ENCODE data around the gene UBA6. TPM values are rescaled to one million over a fixed set of nuclear protein-coding genes. Genes with fewer than 3 reads are reported as not detected.

UBA6 gene
- polyA plus RNA-seq, 1 of the 3 experiments (the other 2 are of a cell fraction) = 51.0 TPM

DNA sequence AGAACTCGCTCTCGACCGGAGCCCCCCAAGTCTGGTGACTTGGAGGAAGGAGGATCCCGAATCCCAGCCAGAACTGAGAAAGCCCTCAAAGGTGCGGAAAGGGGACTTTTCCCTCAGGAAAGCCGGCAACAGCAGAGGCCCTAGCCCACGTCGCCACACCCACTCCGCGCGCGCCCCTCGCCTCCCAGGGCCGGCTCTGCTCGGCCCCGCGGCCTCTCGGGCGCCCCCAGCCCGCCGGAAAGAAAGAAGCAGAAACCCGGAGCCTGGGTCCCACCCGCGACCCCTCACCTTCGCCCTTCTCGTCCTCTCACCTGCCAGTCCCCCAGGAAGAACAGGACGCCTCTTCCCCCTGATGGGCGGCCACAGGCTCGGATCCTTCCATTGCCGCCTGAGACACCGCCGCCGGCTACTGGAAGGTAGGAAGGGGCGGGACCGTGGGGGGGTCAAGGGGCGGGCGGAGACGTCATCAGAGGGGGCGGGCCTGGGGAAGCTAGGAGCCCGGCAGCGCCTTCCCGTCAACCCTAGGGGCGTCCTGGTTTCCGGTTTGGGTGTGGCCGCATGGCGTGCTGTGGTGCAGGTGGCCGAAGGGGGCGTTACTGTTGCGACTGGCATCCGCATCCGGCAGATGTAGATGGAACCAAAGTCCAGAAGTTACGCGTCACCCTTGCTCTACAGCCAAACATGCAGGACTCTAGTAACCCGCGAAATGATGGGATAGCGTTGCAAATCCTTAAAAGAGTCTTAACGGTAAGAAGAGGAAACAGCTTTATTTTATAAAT lies at the start of gene UBA6 (continued):
- TF ChIP-seq, protein P1, sequence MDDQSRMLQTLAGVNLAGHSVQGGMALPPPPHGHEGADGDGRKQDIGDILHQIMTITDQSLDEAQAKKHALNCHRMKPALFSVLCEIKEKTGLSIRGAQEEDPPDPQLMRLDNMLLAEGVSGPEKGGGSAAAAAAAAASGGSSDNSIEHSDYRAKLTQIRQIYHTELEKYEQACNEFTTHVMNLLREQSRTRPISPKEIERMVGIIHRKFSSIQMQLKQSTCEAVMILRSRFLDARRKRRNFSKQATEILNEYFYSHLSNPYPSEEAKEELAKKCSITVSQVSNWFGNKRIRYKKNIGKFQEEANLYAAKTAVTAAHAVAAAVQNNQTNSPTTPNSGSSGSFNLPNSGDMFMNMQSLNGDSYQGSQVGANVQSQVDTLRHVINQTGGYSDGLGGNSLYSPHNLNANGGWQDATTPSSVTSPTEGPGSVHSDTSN (IDR thresholded peaks at IDR 0.05) = peak; percentile 13; the same call in 1 of the 2 replicates
- TF ChIP-seq GABPA (IDR thresholded peaks at IDR 0.05; ENCODE audit: low read depth) = peak; percentile 82
- TF ChIP-seq TEAD4 (IDR thresholded peaks at IDR 0.05; ENCODE audit: borderline replicate concordance, insufficient read depth) = no peak
- TF ChIP-seq TAF1 (IDR thresholded peaks at IDR 0.05; ENCODE audit: borderline replicate concordance, low read depth, low read length) = peak; percentile 53; the same call in 1 of the 2 replicates
- no peak for TF ChIP-seq RAD21 (IDR thresholded peaks at IDR 0.05; ENCODE audit: low read length)
- TF ChIP-seq CHD2 (IDR thresholded peaks at IDR 0.05; ENCODE audit: low read length, partially characterized antibody) = peak; percentile 54
- TF ChIP-seq YY1 (IDR thresholded peaks at IDR 0.05; ENCODE audit: low read depth) = peak; percentile 73
- TF ChIP-seq, protein P2, sequence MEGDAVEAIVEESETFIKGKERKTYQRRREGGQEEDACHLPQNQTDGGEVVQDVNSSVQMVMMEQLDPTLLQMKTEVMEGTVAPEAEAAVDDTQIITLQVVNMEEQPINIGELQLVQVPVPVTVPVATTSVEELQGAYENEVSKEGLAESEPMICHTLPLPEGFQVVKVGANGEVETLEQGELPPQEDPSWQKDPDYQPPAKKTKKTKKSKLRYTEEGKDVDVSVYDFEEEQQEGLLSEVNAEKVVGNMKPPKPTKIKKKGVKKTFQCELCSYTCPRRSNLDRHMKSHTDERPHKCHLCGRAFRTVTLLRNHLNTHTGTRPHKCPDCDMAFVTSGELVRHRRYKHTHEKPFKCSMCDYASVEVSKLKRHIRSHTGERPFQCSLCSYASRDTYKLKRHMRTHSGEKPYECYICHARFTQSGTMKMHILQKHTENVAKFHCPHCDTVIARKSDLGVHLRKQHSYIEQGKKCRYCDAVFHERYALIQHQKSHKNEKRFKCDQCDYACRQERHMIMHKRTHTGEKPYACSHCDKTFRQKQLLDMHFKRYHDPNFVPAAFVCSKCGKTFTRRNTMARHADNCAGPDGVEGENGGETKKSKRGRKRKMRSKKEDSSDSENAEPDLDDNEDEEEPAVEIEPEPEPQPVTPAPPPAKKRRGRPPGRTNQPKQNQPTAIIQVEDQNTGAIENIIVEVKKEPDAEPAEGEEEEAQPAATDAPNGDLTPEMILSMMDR (IDR thresholded peaks at IDR 0.05) = peak; percentile 52
- TF ChIP-seq TCF12 (IDR thresholded peaks at IDR 0.05) = peak; percentile 41; the same call in 1 of the 2 replicates
- TF ChIP-seq POLR2AphosphoS5 (IDR thresholded peaks at IDR 0.05; ENCODE audit: low read depth, low read length) = peak; percentile 91

DNA sequence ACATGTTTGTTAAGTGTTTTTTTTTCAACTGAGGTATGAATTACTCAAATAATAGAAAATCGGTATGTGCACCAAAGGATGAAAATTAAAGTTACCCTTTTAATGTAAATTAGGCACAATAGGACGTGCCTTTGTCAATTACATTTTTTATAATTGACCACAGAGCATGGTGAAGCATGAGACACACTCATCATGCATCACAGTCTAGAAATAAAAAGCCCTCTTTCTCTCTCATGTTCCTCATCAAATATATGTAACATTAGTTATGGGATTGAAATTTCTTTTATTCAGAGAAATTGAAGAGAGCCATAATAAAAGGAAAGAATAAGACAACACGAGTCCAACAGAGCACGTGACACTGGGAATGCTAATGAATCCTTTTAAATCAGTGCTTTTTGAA lies 49.7 kb upstream of the UBA6 start:
- POLR2A ChIA-PET = no interaction called here

DNA sequence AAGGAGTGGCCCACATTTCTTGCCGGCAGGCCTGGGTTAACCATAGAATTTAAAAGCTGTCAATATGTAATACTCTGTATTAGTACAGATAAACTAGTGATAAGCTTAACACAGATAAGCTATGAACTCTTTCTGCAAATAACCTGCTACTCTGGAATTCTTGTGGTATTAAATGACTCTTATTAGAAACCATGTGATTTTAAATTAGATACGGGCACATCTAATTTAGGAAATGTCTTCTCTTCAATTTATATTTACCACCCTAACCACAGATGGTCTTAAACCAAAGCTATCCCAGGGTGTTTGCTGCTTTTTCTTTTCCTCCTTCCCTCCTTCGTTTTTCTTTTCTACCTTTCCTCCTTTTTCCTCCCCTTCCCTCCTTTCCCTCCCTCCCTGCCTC lies 48.3 kb upstream of the UBA6 start:
- WGBS (ENCODE audit: low lambda C conversion rate) = 71% methylated on average over 3 of the region's 3 CpGs
- CTCF ChIA-PET = interaction anchor here (0.7 to 1.9 kb wide), 3 partner anchors 43 to 161 kb away, joined by 3 to 8 read pairs (median 3); partner anchors contain the start of gene UBA6
- TF ChIP-seq POLR2AphosphoS5 (IDR thresholded peaks at IDR 0.05; ENCODE audit: low read depth, low read length) (no peak), ELF1 (IDR thresholded peaks at IDR 0.05) (no peak), TAF1 (IDR thresholded peaks at IDR 0.05; ENCODE audit: borderline replicate concordance, low read depth, low read length) (no peak), CHD2 (IDR thresholded peaks at IDR 0.05; ENCODE audit: low read length, partially characterized antibody) (no peak), GABPA (IDR thresholded peaks at IDR 0.05; ENCODE audit: low read depth) (no peak), RAD21 (IDR thresholded peaks at IDR 0.05; ENCODE audit: low read length) (no peak), EP300 (IDR thresholded peaks at IDR 0.05; ENCODE audit: borderline replicate concordance in 1 of 2, low read depth in 1 of 2, low read length in 1 of 2) (no peak), GATA2 (CRISPR knock-in tag; IDR thresholded peaks at IDR 0.05) (no peak), RCOR1 (IDR thresholded peaks at IDR 0.05; ENCODE audit: low read length) (no peak), SIN3A (IDR thresholded peaks at IDR 0.05; ENCODE audit: borderline replicate concordance, low read depth, low read length) (no peak)
- TF ChIP-seq, protein P3, sequence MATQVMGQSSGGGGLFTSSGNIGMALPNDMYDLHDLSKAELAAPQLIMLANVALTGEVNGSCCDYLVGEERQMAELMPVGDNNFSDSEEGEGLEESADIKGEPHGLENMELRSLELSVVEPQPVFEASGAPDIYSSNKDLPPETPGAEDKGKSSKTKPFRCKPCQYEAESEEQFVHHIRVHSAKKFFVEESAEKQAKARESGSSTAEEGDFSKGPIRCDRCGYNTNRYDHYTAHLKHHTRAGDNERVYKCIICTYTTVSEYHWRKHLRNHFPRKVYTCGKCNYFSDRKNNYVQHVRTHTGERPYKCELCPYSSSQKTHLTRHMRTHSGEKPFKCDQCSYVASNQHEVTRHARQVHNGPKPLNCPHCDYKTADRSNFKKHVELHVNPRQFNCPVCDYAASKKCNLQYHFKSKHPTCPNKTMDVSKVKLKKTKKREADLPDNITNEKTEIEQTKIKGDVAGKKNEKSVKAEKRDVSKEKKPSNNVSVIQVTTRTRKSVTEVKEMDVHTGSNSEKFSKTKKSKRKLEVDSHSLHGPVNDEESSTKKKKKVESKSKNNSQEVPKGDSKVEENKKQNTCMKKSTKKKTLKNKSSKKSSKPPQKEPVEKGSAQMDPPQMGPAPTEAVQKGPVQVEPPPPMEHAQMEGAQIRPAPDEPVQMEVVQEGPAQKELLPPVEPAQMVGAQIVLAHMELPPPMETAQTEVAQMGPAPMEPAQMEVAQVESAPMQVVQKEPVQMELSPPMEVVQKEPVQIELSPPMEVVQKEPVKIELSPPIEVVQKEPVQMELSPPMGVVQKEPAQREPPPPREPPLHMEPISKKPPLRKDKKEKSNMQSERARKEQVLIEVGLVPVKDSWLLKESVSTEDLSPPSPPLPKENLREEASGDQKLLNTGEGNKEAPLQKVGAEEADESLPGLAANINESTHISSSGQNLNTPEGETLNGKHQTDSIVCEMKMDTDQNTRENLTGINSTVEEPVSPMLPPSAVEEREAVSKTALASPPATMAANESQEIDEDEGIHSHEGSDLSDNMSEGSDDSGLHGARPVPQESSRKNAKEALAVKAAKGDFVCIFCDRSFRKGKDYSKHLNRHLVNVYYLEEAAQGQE (IDR thresholded peaks at IDR 0.05; ENCODE audit: low read depth, low read length) = no peak

More for the DNA sequence above, 49.7 kb upstream of the UBA6 start:
- H4K20me1 ChIP-seq (ENCODE audit: insufficient read depth) = no peaks in the 10 kb centered on the region
- DNase-seq = no peak
- no peak overlapping the region for H3K4me3 ChIP-seq (ENCODE audit: low read depth in 2 of 2, low read length in 1 of 2)
- H3K9ac ChIP-seq = no peak overlapping the region
- peak overlapping the region; percentile 49; the same call in 1 of the 2 replicates for H2AFZ ChIP-seq (ENCODE audit: low read depth)
- CTCF ChIA-PET = interaction anchor here (0.6 kb wide), 1 partner anchor 26 kb away, joined by 3 read pairs; no protein-coding TSS in a partner anchor
- no peak overlapping the region for H3K4me2 ChIP-seq
- no peaks in the 10 kb centered on the region for H3K27me3 ChIP-seq (ENCODE audit: insufficient read depth)
- no peak for TF ChIP-seq SMC3 (IDR thresholded peaks at IDR 0.05; ENCODE audit: low read depth, low read length)
- H3K36me3 ChIP-seq (replicated peaks in 1 of 2; ENCODE audit: control insufficient read depth in 1 of 2, insufficient read depth in 2 of 2, low read length in 1 of 2) = no peaks in the 10 kb centered on the region
- no peaks in the 10 kb centered on the region for H3K9me3 ChIP-seq
- H3F3A ChIP-seq (replicated peaks; ENCODE audit: insufficient read depth) = peaks cover 6% of the 10 kb centered on the region
- H3K9me2 ChIP-seq = no peaks in the 10 kb centered on the region
- 50% methylated on average over 4 of the region's 4 CpGs for WGBS (ENCODE audit: low lambda C conversion rate)
- no peaks in the 10 kb centered on the region for H3K79me2 ChIP-seq (ENCODE audit: insufficient read depth)
- no peak overlapping the region for H3K27ac ChIP-seq (ENCODE audit: low read depth in 2 of 2, low read length in 1 of 2)
- no peaks in the 10 kb centered on the region; a peak in 1 of 4 replicates for H3K4me1 ChIP-seq (ENCODE audit: control insufficient read depth in 1 of 2, insufficient read depth in 2 of 2, low read depth in 1 of 2, low read length in 1 of 2)

More for the DNA sequence above, 48.3 kb upstream of the UBA6 start:
- POLR2A ChIA-PET = no interaction called here
- Histone ChIP-seq H3K9me2 (no peaks in the 10 kb centered on the region), H3K4me2 (no peak overlapping the region), H3K79me2 (ENCODE audit: insufficient read depth) (no peaks in the 10 kb centered on the region), H3F3A (replicated peaks; ENCODE audit: insufficient read depth) (peaks cover 13% of the 10 kb centered on the region), H2AFZ (ENCODE audit: low read depth) (no peak overlapping the region), H3K4me3 (ENCODE audit: low read depth in 2 of 2, low read length in 1 of 2) (no peak overlapping the region), H3K9ac (no peak overlapping the region), H3K27me3 (ENCODE audit: insufficient read depth) (no peaks in the 10 kb centered on the region), H3K4me1 (ENCODE audit: control insufficient read depth in 1 of 2, insufficient read depth in 2 of 2, low read depth in 1 of 2, low read length in 1 of 2) (no peaks in the 10 kb centered on the region; a peak in 2 of 4 replicates), H3K27ac (ENCODE audit: low read depth in 2 of 2, low read length in 1 of 2) (no peak overlapping the region), H3K36me3 (replicated peaks in 1 of 2; ENCODE audit: control insufficient read depth in 1 of 2, insufficient read depth in 2 of 2, low read length in 1 of 2) (no peaks in the 10 kb centered on the region), H3K9me3 (no peaks in the 10 kb centered on the region), H4K20me1 (ENCODE audit: insufficient read depth) (no peaks in the 10 kb centered on the region)
- DNase-seq = no peak
